ENCODE data around the gene ARHGAP30.

GRCh38 chr1:161086457-161086856, 16.8 kb upstream of the ARHGAP30 start:
- no peak for TF ChIP-seq CREB1 (IDR thresholded peaks at IDR 0.05; ENCODE audit: low read depth)
- TF ChIP-seq MAX (IDR thresholded peaks at IDR 0.05): no peak

Measured in Ishikawa (cell line).